Activated CD4-positive, CD25-positive, alpha-beta regulatory T cell (primary cell): Measurements from ENCODE around the gene ADAMTS20.

Experiments
- DNase-seq, 4 experiments: peaks; one replicate each; lab custom pipeline; 2025; lab: John Stamatoyannopoulos, UW

ADAMTS20 gene

DNA sequence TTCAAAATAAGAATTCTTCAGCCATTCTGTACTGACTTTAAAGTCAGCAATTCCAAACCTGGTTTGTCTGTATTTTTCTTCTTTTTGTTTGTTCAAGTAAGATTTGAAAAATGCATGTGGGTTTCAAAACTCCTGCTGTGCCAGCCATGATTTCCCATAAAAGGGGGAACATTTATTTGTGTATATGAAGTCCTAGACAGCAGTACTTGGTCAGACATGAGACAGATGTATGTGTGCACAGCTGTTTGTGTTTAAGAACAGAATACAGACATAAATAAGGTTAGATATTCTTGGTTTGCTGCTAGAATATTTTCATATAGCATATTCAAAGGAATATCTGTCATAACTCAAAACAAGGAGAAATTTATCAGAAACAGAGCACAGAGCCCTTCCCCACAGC, 236.0 kb downstream of the ADAMTS20 start:
- DNase-seq, result no peak

DNA sequence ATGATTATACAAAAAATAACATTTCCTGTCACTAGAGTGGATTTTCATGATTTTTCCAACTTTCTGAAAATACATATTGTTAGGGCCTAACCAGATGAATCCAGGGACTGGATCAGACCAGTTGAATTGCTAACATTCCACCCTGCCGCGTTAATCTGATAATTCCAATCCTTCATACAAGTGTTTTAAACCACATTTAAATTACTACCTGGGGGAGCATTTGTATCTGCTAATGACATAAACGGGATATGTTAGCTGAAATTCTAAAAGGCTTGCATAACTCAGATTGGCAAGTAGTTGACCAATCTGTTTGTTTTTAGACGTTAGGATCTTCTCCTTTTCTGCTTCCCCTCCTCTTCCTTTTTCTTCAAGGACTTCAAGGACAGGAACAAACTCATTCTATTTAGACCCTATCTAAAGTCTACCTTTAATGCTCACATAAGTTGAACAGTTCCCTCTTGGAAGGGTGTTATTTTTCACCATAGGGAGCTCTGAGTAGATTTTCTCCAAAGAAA, 239.0 kb downstream of the ADAMTS20 start:
- DNase-seq, result no peak

DNA sequence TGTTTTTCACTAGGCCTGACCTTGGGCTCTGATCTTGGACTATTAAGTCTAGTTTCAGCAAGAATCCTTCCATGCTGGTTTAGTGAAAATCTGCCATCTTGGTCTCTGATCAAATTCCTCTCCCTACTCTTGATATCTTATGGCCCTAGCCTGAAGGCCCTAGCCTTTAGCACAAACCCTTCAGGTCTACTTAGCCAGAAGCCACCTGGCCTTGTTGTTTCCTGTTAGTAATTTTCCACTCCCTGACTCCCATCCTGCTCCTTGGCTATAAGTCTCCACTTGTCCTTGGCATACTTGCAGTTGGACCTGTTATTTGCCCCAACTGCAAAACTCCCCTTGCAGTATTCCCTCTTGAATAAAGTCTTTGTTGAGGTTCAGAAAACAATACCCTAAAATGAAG, 241.4 kb downstream of the ADAMTS20 start:
- DNase-seq, result no peak

- no peak for DNase-seq
These were observed 242.0 kb downstream of the ADAMTS20 start for GRCh38 chr12:43309959-43310358.

GRCh38 chr12:43308776-43309175, 243.2 kb downstream of the ADAMTS20 start:
- no peak for DNase-seq

- no peak for DNase-seq
These were observed 244.9 kb downstream of the ADAMTS20 start for GRCh38 chr12:43307126-43307525.

DNA sequence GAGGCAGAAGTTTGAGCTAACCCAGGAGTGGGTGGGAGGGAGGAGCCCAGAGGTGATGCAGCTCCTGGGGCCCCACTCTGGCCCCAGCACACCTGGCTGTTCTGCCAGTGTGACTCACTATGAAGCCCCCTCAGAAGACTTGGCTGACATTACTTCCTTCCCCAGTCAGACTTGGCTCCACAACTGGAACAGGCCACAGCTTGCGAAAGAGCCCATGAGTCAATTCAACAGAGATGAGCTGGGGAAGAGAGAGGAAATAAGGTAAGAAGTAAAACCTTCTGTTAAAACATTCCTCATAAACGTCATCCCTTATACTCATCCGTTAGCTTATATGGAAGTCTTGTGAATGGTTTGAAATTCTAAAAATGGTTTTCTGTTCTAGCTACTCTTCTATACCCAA, 245.9 kb downstream of the ADAMTS20 start:
- no peak for DNase-seq

DNA sequence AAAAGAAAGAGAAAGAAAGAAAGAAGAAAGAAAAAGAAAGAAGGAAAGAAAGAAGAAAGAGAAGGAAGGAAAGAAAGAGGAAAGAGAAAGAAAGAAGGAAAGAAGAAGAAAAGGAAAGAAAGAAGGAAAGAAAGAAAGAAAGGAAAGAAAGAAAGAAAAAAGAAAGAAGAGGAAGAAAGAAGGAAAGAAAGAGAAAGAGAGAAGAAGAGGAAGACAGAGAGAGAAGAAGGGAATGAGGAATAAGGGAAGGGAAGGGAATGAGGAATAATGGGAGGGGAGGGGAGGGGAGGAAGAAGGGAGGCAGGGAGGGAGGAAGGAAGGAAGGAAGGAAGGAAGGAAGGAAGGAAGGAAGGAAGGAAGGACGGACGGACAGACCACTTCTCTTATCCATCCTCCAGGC, 246.9 kb downstream of the ADAMTS20 start:
- DNase-seq, result no peak
